DND-41 (cell line): ENCODE data around the gene BTBD17.

Source experiments
- CTCF ChIP-seq: IDR thresholded peaks from 2 replicates; pipeline ENCODE4 v1.5.1; 2012; ENCODE audit warnings: borderline replicate concordance, low read length, moderate library complexity, mild to moderate bottlenecking; ENCODE audit not compliant: poor library complexity, severe bottlenecking; ENCODE audit errors: extremely low read depth
- EZH2 ChIP-seq: IDR thresholded peaks from 3 replicates; pipeline ENCODE4 v1.6.1; 2012; ENCODE audit warnings: borderline replicate concordance, low read depth, mild to moderate bottlenecking, moderate library complexity, low read length, inconsistent platforms; ENCODE audit not compliant: severe bottlenecking

GRCh38 chr17:74332763-74333283 lies 28.8 kb downstream of the BTBD17 start:
- TF ChIP-seq CTCF: no peak
- no peak for TF ChIP-seq EZH2
